VCaP (cell line): ENCODE data around the gene CALU.

Source experiments
- H3K27ac ChIP-seq: fragments of 450-650 bp; 2 replicates; pipeline ENCODE4 v1.5.1; 2017
- CTCF ChIP-seq: fragments of 450-650 bp; conservative IDR thresholded peaks from 2 replicates; pipeline ENCODE4 v1.5.1; 2017; ENCODE audit warnings: mild to moderate bottlenecking, moderate library complexity

The CALU gene

DNA sequence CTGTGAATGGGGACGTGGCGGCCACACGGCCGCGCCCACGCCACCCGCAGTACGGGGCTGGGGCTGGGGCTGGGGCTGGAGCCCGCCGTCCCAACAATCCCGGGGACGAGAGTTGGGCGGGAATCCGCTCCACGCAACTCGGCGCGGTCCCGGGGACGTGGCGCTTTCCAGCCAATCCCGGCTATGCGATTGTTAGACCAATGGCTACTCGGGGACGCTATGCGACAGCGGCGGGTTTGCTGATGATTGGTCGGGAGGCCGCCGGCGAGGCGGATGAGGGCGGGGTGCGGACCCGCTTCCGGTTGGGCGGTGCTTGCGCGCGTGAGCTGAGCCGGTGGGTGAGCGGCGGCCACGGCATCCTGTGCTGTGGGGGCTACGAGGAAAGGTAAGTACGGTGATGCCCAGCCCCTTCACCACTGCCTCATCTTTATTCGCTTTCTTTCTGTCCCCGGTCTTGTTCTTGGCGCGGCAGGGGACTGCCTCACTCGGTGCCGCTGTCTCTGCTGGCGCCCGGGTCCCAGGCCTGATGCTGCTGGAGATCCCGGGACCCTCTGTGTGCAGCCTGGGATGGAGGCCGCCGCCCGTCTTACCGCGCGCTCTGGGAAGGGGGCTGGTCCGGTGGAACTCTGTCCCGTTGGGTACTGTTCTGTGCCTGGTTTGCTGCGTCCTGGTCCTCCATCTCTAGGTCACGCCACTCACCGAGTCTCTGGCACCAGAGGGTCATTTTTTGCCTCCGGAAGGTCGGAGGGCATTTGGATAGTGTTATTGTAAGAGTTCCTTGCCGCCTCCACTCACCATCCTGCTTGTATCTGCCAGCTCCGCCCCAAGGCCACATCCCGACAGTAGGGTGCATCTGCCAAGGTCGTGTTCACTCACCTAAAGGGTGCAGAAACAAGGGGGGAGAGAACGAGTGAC is at the start of gene CALU:
Gene CALU (plus strand): TSS at position 312 of the 915 bp plus-strand sequence. CDS start 9,225 bp downstream, outside the sequence.
- no peak for TF ChIP-seq CTCF
- peak within 1 kb of the TSS; percentile 82 for H3K27ac ChIP-seq

- no peak for TF ChIP-seq CTCF
- no peak overlapping the region for H3K27ac ChIP-seq
Measured at GRCh38 chr7:128691227-128691626, 47.9 kb upstream of the CALU start.

DNA sequence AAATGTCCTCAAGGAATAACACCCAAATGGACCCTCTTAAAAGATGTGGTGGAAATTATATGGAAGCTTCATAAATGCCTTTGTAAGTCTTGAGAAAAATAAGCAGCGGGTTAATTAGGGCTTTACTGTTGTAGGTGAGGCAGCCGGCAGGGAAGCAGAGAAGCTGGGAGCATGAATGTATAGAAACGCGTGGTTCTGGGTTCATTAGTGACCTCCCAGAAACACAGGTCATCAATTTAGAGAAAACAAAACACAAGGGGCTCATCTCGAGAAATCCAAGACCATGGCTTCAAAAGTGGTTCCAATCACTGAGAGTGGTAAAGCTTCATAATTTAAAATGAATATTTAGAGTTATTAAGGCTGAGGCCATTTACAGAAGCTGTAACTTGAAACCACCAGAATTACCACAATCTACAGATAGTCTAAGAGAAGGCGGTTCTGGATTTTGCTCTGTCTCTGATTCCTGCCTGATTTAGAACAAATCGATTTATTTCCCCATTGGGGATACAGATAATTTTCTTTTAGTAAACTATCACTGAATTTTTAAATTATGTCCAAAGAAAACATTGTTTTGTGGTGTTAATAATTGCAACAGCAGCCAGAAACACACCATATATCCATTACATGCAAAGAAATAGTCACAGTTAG is 46.4 kb upstream of the CALU start:
- TF ChIP-seq CTCF: no peak
- no peak overlapping the region for H3K27ac ChIP-seq

DNA sequence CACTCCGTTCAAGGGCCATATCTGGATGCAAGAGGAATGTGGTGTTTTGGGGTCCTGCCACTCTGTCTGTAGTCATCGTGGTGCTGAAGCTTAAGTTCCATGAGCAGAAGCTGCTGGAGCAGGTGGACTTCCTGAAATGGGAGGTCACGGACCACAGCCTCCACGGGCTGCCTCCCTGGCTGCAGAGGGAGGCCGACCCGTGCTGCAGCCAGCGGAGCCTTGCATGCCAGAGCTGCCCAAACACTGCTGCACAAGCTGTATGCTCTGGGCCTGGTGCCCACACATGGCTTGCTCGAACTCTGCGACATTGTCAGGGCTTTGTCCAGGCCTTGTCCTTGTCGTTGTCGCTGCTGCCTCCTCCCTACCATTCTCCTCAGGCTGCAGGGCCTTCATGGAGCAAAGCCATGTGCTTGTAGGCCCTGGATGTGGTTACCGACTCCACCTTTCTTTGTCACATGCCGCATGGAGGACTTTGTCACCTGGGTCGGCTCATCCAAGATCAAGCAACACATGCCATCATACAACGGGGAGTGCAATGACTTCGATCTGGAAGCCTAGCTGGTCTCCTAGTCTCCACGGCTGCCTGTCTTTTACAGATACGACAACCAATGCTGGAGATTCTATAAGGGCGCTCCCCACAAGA is 45.7 kb upstream of the CALU start:
- TF ChIP-seq CTCF: no peak
- H3K27ac ChIP-seq: no peak overlapping the region

GRCh38 chr7:128694738-128695137 is 44.4 kb upstream of the CALU start:
- H3K27ac ChIP-seq: no peak overlapping the region
- TF ChIP-seq CTCF: no peak

- H3K27ac ChIP-seq: no peak overlapping the region
- TF ChIP-seq CTCF: no peak
Measured at GRCh38 chr7:128697302-128697905, 41.8 kb upstream of the CALU start.
